Stimulated activated CD8-positive, alpha-beta memory T cell treated with anti-CD3 and anti-CD28 coated beads, Interleukin-2, amount 100 ng/mL, for 1 hour (primary cell): ENCODE data around the gene GZMM.
A peak's percentile ranks its signal among the peaks of the same experiment; 100 is the strongest.

ENCODE experiments used
- DNase-seq, 2 donors: peaks; one replicate each; pipeline ENCODE4 v3.0.0-alpha.2; 2020; ENCODE audit warnings: low read depth in 2 of 2

Gene GZMM

DNA sequence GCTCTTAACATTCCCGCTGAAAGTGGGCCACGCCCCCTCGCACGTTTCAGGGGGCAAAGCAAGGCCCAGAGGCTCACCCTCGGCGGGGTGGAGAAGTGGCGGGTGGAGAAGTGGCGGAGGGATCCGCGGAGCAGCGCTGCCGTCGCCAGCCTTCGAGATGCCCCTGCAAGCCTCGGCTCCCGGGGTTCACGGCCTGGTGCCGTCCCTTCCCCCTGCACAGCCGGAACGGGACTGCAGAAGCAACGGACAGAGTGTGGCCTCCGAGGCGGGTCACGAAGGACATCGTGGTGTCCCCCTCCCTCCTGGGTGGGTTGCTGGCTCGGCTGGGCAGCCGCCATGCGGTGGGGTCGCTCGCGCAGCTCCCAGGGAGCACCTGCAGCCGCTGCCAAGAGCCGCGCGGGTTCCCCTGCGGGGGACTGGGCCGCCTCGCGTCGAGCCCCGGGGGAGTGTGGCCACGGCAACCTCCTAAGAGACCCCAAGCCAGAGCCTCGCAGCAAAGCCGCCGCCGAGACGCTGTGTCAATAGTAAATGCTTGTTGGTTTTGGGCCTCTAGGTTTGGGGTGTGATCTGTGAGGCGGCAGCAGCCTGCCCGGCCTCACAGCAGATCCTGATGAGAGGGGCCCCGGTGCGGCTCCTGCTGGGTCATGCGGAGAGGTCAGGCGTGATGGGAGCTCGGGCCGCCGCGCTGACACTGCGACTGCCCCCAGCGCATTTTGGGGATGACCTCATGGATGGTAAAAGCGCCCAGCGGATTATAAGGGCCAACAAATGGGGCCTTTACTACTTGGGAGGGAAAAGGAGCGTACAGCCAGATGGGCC, 31.1 kb upstream of the GZMM start:
- no peak for DNase-seq

DNA sequence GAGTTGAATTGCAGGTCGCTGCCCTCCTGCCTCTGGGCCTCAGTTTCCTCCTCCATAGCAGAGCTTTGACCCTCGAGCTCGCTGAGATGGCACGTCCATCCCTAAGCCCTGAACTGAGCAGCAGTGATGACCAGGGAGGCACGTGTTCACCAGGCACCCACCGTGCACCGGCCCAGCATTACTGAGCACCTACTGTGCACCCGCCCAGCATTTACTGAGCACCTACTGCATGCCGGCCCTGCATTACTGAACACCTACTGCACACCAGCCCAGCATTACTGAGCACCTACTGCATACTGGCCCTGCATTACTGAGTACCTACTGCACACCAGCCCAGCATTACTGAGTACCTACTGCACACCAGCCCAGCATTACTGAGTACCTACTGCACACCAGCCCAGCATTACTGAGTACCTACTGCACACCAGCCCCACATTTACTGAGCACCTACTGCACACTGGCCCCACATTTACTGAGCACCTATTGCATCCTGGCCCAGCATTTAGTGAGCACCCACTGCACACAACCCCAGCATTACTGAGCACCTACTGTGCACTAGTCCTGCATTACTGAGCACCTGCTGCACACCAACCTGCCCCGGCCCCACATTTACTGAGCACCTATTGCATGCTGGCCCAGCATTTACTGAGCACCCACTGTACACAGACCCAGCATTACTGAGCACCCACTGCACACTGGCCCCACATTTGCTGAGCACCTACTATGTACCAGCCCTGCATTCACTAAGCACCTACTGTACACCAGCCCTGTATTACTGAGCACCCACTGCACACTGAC, 30.3 kb upstream of the GZMM start:
- DNase-seq, result no peak

DNA sequence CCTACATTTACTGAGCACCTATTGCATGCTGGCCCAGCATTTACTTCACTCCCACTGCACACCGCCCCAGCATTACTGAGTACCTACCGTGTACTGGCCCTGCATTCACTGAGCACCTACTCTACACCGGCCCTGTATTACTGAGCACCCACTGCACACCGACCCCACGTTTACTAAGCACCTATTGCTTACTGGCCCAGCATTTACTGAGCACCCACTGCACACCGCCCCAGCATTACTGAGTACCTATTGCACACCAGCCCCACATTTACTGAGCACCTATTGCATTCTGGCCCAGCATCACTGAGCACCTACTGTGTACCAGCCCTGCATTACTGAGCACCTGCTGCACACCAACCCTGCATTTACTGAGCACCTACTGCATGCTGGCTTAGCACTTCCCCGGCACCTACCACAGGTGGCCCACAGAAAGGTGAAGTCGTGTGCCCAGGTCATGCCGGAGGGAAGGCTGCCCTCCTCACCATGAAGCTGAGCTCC, 29.6 kb upstream of the GZMM start:
- no peak for DNase-seq

- no peak for DNase-seq
These were observed 25.9 kb upstream of the GZMM start for GRCh38 chr19:517721-518597.

- DNase-seq, result peak; percentile 24 to 44
These were observed 25.1 kb upstream of the GZMM start for GRCh38 chr19:518598-519231.

GRCh38 chr19:519449-519865, 24.4 kb upstream of the GZMM start:
- DNase-seq, result no peak

DNA sequence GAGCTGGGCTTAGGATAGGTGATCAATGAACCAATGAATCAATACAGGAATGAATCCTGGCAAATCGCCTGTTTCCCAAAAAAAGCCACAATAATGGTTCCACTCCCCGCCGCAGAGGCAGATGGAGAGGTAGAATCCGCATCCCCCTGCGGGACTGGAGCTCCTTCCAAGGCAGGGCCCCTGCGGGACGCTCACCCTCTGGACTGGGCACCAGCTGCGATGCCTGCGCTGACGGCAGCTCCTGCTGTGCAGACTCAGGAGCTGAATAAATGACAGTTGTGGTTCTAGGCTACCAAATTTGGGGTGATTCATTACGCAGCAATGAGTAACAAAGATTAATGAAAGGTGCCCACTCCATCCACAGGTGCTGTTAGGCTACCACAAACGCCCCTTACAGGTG, 21.1 kb upstream of the GZMM start:
- no peak for DNase-seq

DNA sequence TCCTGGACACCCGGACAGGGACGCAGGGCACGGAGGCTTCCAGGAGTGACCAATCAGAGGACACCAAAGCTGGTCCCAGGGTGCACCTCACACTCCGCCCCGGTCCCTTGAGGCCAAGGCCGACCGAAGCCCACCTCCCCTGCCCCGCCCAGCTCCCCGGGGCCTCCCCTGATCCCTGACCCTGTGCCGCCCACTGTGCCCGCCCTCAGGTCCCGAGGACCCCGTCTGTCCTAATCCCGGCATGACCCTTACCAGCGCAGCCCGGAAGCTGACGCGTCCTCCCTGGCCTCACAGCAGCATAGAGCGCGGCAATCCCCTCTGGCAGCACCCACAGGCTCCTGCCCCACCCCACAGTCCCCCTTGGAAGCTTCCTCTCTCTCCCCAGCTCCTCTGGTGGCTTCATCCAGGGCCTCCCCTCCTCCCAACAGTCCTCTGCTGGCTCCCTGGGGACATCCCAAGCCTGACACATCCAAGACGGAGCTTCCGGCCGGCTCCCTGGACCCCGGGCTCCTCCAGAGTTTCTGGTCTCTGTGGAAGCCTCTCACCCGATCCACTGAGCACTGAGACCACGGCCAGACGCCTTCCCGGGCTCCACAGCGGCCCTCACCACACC, 19.7 kb upstream of the GZMM start:
- no peak for DNase-seq

GRCh38 chr19:525029-525428, 18.8 kb upstream of the GZMM start:
- DNase-seq, result no peak

GRCh38 chr19:525857-526419, 17.9 kb upstream of the GZMM start:
- DNase-seq, result no peak

DNA sequence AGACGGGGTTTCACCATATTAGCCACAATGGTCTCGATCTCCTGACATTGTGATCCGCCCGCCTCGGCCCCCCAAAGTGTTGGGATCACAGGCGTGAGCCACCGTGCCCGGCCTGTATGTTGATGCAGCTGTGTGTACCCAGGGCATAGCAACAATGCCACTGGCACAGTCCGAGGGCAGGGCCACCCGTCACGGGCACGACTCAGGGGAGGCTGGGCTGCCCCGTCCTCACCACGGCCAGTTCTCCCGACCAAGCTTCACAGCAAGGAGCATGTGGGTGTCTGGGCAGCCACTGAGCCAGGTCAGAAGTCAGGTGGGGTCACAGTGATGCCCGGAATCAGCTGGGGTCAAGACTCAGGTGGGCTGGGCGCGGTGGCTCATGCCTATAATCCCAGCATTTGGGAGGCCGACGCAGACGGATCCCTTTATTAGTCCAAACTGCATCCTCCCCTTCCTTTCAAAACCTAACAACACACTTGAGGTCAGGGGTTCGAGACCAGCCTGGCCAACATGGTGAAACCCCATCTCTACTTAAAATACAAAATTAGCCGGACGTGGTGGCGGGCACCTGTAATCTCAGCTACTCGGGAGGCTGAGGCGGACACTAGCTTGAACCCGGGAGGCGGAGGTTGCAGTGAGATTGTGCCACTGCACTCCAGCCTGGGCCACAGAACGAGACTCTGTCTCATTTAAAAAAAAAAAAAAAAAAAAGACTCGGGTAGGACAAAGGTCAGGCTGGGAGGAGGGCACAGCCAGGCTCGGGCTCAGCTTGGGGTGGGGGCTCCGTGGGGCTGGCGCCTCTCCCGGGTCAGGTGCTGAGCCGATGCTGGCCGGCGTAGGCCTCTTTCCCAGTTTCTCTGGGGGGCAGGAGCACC, 13.5 kb upstream of the GZMM start:
- DNase-seq, result no peak

- DNase-seq, result peak; percentile 65 to 79
These were observed 12.7 kb upstream of the GZMM start for GRCh38 chr19:531009-531752.

DNA sequence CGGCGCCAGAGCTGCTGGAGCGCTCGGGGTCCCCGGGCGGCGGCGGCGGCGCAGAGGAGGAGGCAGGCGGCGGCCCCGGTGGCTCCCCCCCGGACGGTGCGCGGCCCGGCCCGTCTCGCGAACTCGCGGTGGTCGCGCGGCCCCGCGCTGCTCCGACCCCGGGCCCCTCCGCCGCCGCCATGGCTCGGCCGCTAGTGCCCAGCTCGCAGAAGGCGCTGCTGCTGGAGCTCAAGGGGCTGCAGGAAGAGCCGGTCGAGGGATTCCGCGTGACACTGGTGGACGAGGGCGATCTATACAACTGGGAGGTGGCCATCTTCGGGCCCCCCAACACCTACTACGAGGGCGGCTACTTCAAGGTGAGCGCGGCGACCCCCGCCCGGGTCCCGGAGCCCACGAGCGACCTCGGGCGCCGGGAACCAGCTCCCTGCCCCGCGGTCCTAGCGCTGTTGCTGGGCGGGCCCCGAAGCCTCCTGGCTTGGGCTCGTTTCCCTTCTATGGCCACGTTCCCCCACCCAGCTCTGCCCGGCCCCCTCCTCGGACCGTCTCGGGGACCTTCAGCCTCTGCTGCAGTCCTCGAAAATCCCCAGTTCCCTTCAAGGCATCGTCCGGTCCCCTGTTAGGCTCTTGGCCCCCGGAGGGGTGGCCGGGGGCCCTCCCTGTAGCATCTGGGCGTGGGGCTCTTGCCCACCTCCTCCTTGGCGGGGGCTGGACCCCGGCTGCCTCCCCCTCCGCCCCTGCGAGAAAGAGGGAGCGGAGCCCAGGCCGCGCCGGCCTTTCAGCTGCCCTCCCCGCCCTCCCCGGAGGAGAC, 11.9 kb upstream of the GZMM start, which contains the start of gene CDC34:
CDC34 (plus strand) TSS at position 8 of the 808 bp plus-strand sequence; CDS start at position 180, 172 bp downstream.
- no peak for DNase-seq

DNA sequence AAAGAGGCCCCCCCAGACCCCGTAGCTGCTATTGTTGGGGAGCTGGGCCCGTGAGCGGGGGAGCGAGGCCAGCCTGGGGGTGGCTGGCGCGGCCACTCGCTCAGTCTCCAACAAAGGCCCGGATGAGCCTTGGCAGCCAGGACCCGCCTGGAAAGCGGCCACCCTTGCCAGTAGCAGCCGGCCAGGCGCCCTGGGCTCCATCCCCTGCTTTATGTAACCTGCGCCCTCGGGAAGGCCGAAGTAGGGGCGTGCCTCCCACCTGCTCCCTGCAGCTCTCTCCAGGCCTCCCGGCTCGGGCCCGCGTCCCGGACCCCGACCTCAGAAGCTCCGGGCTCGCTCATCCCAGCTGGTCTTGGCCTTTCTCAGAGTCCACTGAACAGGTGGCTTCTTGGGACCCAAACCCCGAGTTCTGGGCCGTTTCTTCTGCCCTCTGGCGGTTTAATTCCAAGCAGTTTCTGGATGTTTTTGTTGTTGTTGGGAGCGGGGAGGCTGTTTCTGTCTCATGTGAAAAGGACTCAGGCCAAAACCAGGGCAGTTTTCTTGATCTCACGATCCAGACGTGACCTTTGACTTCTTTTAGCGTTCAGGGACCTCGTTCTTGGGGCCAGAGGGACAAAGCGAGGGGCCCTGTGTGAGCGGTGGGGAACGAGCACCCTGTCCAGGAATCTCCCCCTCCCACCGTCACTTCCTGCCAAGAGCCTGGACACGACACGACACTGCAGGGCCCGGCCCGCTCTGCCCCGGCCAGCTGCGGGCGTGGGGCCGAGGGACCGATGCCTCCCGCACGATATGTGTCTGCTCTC, 11.1 kb upstream of the GZMM start:
- DNase-seq, result no peak

- no peak for DNase-seq
These were observed 10.3 kb upstream of the GZMM start for GRCh38 chr19:533364-534058.

GRCh38 chr19:534088-534487, 9.8 kb upstream of the GZMM start:
- no peak for DNase-seq
